ENCODE measurements around the gene C1QTNF5. TPM values are rescaled to one million over a fixed set of nuclear protein-coding genes. Genes with fewer than 3 reads are reported as not detected.
A peak's percentile ranks its signal among the peaks of the same experiment; 100 is the strongest.

C1QTNF5 gene
- total RNA-seq, 1 donor from 2014 or later, result 15.1 TPM

DNA sequence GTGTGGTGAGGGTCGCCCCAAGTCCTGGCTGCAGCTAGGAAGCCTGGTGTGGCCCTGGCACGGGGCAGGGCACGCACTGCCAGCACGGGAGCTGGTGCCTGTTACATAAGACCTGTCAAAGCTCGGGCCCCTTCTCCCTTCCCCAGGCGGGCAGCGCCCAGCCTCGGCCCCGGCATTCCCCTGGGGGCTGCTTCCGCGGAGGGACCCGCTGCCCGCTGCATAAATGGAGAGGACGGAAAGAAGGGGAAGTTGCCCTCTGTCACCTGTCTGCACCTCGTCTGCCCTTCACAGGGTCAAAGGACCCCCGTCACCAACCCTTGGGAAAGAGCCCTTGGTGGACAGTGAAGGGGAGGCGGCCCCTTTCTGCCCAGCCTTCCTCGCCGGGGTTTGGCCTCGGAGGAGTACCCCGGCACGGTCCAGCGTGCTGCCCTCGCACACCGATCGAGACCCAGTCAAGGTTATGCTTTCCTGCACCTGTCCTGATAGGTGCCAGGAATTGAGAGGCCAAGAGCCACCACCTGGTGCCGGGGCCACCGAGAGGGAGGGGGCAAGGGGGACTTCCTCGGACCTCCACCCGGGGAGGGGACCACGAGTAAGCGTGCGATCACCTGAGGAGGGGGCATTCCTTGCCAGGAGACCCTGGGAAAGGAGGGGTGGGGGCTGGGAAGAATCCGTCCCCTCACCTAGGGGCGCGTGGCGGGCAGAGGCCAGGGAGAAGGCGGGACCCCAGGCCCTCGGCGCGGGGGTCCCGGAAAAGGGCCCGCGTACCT, 22.6 kb upstream of the C1QTNF5 start:
- DNase-seq (peak; percentile 64), ATAC-seq (ENCODE audit: poor library complexity) (peak; percentile 45)
- intact Hi-C loops (cut with DNase I), result no loop called here

DNA sequence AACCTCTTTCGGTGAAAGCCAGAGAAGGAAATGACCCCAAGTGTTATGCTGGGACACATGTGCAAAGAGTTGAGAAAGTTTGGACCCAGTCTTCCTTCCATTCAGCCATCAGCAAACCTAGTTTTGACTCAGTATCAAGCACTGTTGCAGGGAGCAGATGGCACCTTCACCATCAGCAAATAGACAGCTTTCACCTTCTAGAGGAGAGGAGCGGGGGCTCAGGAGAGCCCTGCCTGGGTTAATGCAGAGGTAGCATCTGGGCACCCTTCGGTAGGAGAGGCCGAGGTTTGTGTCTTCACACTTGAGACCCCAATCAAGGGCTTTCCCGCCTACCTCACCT, 22.0 kb upstream of the C1QTNF5 start:
- no peak for DNase-seq
- no peak for ATAC-seq (ENCODE audit: poor library complexity)
- intact Hi-C loops (cut with DNase I), result no loop called here

DNA sequence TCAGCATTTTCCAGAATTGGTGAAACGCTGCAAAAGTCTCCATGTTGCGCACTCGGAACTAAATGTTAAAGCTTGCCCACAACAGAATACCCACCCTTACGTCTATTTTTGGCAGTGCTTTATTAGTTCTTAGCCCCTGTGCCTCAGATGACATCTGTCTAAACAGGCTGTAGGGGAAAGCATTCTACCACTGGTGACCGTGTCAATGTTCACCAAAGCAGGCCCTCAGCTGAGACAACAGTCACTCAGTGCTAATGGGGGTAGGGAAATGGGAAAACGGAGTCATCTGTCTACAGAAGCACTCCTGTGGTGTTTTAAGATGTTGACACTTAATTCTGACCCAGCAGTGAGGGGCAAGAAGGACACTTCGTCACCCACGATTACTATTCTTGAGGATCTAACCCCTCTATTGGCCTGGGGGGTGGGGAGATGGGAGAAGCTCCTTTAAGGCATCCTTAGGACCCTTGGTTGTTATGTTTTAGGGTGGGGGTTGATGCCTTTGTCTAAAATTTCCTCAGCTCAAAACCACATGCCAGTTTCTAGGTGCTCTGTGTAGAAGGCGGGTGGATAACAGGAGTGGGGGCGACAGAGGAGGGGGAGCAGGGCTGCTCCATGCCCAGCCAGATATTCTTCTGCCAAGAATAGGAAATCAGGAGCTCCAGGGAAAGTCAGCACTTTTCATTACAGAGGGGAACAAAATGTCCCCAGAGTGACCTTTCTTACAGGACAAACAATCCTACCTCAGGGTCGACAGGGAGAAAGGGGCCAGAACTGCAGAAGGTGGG, 21.4 kb upstream of the C1QTNF5 start:
- intact Hi-C loops (cut with DNase I), result no loop called here
- peak; percentile 10 for ATAC-seq (ENCODE audit: poor library complexity)
- DNase-seq, result no peak

- DNase-seq (peak; percentile 79), ATAC-seq (ENCODE audit: poor library complexity) (peak; percentile 57)
- intact Hi-C loops (cut with DNase I), result no loop called here
These were observed 20.5 kb upstream of the C1QTNF5 start for GRCh38 chr11:119361056-119361787.

- DNase-seq, result peak; percentile 37
- no peak for ATAC-seq (ENCODE audit: poor library complexity)
- intact Hi-C loops (cut with DNase I), result loop anchor here (10.0 kb wide), 1 partner anchor 115 kb away; no protein-coding TSS in a partner anchor
These were observed 18.9 kb upstream of the C1QTNF5 start for GRCh38 chr11:119359365-119360214.

DNA sequence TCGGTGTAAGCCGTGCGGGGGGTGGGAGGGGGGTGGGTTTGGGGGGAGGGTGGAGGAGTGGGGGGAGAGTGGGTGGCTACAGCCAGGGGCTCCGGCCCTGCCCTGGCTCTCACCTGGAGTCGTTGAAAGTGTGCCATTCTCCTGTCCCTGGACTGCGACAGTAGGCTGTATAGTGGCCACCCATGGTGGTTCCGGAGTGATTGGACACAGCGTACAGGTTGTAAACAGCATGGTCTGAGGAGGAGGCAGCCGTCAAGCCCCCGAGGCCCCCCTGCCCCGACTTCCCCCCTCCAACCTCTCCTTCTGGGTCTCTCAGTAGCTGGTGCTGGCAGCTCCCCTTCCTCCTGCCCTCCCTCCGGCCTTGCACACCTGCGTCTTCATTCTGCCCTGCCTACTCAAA, 16.4 kb upstream of the C1QTNF5 start:
- intact Hi-C loops (cut with DNase I), result loop anchor here (10.0 kb wide), 1 partner anchor 118 kb away; no protein-coding TSS in a partner anchor
- DNase-seq, result no peak
- ATAC-seq (ENCODE audit: poor library complexity), result peak; percentile 2

GRCh38 chr11:119356349-119357031, 15.8 kb upstream of the C1QTNF5 start:
- ATAC-seq (ENCODE audit: poor library complexity) (peak; percentile 77), DNase-seq (peak; percentile 89)
- intact Hi-C loops (cut with DNase I), result loop anchor here (10.0 kb wide), 1 partner anchor 118 kb away; no protein-coding TSS in a partner anchor

GRCh38 chr11:119355091-119355843, 14.6 kb upstream of the C1QTNF5 start:
- DNase-seq, result no peak
- intact Hi-C loops (cut with DNase I), result loop anchor here (10.0 kb wide), 1 partner anchor 120 kb away; no protein-coding TSS in a partner anchor
- no peak for ATAC-seq (ENCODE audit: poor library complexity)

GRCh38 chr11:119352857-119353260, 12.2 kb upstream of the C1QTNF5 start:
- DNase-seq (peak; percentile 56), ATAC-seq (ENCODE audit: poor library complexity) (peak; percentile 37)
- intact Hi-C loops (cut with DNase I), result loop anchor here (10.0 kb wide), 1 partner anchor 122 kb away; no protein-coding TSS in a partner anchor

GRCh38 chr11:119351232-119351631, 10.5 kb upstream of the C1QTNF5 start:
- ATAC-seq (ENCODE audit: poor library complexity) (no peak), DNase-seq (no peak)
- intact Hi-C loops (cut with DNase I), result loop anchor here (10.0 kb wide), 1 partner anchor 124 kb away; no protein-coding TSS in a partner anchor

DNA sequence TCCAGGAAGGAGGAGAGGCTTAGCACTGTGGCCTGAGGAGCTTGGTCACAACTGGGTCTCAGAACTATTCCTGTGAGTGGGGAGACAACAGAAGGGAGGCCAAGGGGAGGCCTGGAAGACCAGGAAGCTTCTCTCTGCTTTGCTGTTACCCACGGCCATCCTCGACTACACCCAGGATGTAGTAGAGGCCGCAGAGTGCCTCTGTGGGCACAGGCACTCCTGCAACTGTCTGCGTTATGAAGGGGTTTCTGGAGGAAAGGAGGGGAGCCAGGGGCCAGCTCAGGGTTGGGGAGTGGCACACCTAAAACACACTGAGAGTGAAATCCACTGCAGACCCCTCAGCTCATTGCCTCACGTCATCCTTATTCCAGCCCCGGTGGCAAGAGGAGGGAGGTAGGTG, 9.6 kb upstream of the C1QTNF5 start:
- ATAC-seq (ENCODE audit: poor library complexity), result no peak
- peak; percentile 10 for DNase-seq
- intact Hi-C loops (cut with DNase I), result loop anchor here (10.0 kb wide), 1 partner anchor 124 kb away; no protein-coding TSS in a partner anchor

GRCh38 chr11:119347940-119348605, 7.4 kb upstream of the C1QTNF5 start:
- DNase-seq (no peak), ATAC-seq (ENCODE audit: poor library complexity) (no peak)
- intact Hi-C loops (cut with DNase I), result no loop called here

- no peak for DNase-seq
- intact Hi-C loops (cut with DNase I), result no loop called here
- no peak for ATAC-seq (ENCODE audit: poor library complexity)
These were observed 6.6 kb upstream of the C1QTNF5 start for GRCh38 chr11:119347242-119347641.

DNA sequence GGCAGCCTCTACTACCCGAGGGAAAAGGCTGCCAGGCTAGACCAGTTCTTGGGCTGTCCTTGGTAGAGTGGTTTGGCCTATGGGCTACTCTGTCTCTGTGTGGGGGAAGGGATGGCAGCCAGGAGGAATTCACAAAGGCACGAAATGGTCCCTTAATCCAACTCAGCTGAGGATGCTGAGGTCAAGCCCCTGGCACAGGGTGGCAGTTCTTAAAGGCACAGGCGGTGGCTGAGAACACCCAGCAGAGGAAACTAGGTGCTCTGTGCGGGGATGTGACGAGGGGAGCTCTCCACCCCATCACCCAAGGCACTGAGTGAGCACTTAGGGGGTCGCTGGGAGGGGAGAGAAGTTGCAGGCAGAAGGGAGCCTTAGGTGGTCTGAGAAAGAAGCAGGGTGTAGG, 5.9 kb upstream of the C1QTNF5 start, which contains the start of gene MFRP:
Gene MFRP (minus strand): TSS at position 101 of the 400 bp plus-strand sequence. CDS start 192 bp downstream, outside the sequence.
- DNase-seq (no peak), ATAC-seq (ENCODE audit: poor library complexity) (no peak)
- intact Hi-C loops (cut with DNase I), result no loop called here

DNA sequence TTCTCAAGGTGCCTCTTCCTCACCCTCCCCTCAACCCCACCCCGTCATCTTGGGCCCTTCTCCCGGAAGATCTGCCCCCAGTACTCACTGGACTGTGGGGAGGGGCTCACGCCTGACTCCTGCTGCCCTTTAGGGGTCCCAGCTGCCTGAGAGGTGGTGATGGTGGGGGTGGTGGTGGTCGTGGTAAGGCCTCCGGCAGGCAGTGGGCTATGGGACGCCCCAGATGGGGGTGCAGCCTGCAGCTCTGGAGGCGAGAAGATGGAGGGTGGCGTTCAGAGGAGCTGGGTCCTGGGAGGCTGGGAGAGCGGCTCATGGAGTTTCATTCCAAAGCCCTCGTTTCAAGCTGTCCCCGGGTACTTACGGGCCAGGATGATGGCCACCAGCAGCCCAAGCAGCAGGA, 5.0 kb upstream of the C1QTNF5 start:
- no peak for ATAC-seq (ENCODE audit: poor library complexity)
- no peak for DNase-seq
- intact Hi-C loops (cut with DNase I), result no loop called here

DNA sequence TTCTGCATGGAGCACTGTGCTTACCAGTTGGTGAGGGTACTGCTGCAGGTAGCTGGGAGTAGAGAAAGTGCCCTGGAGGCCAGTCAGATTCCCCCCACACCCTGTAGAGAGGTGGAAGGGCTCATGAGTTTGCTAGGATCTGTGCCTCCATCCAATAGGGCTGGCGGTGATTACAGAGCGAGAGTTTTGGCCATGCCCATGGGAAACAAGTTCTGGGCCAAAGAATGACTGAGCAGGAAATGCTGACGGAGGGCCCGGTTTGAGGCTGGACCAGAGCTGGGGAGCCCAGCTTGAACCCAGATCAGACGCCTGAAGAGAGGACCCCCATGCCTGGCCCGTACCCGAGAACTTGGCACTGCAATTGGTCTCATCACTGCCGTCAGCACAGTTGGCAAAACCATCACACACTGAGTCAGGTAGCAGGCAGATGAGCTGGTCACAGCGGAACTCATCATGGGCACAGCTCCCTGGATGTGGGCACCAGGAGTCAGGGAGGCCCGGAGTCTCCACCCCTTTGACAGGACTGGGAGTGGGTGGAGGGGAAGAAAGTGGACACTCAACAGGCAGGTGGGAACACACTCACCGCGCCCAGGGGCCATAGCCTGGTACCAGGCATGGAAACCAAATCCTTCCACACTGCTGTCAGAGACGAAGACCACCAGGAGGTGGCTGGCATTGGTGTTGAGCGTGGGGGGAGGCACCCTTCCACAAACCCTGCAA, 3.8 kb upstream of the C1QTNF5 start:
- ATAC-seq (ENCODE audit: poor library complexity), result no peak
- no peak for DNase-seq
- intact Hi-C loops (cut with DNase I), result no loop called here
